HG03280 (cell line): ENCODE measurements around the gene KIFC1.

Experiments used
- ATAC-seq: cut with Tn5 transposase; IDR thresholded peaks from one replicate; pipeline ENCODE4 v1.9.1; 2021; ENCODE audit warnings: mild to moderate bottlenecking, moderate library complexity; ENCODE audit not compliant: unreplicated experiment

Gene KIFC1

DNA sequence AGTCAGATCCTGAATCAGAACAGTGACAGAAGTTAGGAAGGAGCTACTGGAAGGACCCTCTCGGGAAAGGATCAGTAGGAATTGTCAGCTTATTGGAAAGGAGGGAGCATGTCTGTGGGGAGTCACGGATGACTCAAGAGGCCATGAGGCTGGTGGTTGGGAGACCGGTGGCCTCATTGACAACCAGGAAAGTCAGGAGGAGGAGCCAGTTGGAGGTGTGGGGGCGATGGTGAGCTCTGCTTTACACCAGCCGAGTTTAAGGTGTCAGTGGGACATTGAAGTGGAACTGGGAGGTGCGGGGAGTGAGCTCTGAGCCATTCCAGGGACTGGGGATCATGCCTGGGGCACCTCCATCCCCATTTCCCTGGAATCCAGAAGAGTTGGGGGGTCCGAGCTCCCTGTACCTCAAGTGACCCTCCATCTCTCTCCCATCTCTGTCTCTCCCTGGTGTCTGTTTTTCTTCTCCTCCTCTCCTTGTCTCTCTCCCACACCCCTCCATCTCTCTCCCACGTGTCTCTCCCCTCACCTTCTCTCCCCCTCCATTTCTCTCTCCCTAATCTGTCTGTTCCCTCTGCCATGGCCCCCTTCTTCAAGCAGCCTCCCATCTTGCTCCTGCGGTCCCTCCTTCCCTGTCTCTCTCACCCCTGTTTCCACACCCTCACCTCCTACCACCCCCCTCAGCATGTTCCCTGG lies 48.5 kb downstream of the KIFC1 start:
- ATAC-seq, result no peak

DNA sequence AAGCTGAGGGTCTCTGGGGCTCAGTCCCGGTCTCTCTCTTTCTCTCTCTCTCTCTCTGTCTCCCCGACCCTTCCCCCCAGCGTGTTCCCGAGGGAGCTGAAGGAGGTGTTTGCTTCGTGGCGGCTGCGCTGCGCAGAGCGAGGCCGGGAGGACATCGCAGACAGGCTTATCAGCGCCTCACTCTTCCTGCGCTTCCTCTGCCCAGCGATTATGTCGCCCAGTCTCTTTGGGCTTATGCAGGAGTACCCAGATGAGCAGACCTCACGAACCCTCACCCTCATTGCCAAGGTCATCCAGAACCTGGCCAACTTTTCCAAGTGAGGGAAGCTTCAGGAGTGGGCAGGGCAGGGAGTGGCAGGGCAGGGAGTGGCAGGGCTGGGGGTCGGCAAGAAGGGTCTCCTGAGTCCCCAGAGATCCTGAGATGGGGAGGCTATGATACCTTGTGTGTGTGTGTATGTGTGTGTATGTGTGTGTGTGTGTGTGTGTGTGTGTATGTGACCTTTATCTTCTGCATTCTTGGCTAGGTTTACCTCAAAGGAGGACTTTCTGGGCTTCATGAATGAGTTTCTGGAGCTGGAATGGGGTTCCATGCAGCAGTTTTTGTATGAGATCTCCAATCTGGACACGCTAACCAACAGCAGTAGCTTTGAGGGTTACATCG lies 49.2 kb downstream of the KIFC1 start:
- ATAC-seq, result no peak

DNA sequence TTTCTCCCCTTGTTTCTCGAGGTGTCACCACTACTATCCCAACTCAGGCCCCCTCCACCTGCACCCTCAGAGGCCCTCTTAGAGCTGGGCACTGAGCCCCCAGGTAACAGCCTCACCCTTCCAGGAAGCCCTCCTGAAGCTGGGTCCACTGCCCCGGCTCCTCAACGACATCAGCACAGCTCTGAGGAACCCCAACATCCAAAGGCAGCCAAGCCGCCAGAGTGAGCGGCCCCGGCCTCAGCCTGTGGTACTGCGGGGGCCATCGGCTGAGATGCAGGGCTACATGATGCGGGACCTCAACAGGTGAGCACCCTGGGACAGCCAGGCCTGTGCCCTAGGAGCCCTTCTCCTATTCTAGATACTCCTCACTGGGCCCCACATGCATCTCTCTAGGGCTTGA lies 49.8 kb downstream of the KIFC1 start:
- no peak for ATAC-seq

DNA sequence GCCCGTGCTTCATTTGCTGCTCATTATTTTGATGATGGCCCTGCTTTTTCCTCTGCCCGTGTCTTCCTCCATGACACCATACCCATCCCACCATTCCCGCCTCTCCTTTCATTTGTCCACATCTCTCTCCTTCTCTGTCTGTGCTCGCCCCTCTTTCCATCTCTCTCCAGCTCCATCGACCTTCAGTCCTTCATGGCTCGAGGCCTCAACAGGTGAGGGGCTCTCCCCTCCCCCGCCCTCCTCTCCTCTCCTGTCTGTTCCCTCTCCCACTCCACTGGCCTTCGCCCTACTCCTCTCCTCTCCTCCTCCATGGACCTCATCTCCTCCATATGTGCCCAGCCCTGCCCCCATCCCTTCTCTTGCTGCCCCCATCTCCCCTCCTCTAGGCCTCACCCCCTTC lies 50.7 kb downstream of the KIFC1 start:
- no peak for ATAC-seq

DNA sequence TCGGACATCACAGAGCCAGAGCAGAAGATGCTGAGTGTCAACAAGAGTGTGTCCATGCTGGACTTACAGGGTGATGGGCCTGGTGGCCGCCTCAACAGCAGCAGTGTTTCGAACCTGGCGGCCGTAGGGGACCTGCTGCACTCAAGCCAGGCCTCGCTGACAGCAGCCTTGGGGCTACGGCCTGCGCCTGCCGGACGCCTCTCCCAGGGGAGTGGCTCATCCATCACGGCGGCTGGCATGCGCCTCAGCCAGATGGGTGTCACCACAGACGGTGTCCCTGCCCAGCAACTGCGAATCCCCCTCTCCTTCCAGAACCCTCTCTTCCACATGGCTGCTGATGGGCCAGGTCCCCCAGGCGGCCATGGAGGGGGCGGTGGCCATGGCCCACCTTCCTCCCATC lies 51.4 kb downstream of the KIFC1 start:
- ATAC-seq, result no peak

DNA sequence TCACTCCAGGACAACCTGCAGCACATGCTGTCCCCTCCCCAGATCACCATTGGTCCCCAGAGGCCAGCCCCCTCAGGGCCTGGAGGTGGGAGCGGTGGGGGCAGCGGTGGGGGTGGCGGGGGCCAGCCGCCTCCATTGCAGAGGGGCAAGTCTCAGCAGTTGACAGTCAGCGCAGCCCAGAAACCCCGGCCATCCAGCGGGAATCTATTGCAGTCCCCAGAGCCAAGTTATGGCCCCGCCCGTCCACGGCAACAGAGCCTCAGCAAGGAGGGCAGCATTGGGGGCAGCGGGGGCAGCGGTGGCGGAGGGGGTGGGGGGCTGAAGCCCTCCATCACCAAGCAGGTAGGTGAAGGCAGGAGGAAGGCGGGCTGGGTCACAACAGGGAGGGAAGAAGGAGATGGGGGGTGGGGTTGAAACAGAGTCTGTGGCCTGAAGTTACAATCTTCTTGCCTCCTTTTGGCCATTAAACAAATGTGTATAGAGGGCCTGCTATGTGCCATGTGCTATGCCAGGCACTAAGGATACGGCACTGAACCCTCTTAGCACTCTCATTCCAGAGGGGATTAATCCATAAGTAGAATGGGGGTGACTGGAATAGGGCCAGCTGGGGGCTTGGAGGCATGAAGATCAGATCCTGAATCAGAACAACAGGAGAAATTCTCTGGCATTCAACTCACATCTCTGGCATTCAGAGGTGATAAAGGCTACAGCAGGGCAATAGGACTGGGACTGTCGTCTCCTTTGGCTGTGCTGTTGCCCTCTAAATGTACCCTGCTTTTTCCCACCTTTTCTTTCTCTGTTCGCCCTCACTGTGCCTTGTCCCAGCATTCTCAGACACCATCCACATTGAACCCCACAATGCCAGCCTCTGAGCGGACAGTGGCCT lies 52.2 kb downstream of the KIFC1 start:
- ATAC-seq, result no peak

DNA sequence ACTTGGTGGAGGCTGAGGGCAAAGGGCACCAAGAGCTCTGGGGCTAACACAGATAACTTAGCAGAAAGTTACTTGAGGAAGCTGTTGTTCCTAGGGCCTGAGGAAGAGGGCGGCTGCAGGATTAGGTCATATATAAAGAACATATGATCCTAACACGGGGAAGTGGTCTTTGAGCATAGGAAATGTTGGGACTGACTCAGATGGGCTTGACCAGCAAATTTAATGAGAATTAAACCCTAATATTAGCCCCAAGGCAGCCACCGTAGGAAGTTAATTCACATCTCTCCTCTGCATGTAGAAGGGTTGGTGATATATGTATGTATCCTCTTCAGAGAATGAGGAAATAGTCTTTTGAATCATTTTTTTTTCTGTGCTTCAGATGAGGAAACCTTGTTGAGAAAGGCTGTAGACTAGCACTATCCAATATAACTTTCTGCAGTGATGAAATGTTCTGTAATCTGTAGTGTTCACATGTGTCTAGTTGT lies 53.5 kb downstream of the KIFC1 start:
- ATAC-seq, result no peak

DNA sequence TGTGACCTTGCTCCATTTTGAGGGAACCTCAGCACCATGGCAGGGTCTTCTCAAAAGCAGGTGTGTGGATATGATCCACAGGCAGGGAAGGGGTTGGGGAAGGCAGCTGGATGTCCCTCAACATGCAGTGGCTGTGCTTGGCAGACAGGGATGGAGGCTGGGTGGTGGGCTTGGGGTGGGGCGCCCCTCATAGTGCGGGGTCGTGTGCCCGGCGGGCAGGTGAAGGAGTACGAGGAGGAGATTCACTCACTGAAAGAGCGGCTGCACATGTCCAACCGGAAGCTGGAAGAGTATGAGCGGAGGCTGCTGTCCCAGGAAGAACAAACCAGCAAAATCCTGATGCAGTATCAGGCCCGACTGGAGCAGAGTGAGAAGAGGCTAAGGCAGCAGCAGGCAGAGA lies 54.7 kb downstream of the KIFC1 start:
- no peak for ATAC-seq

DNA sequence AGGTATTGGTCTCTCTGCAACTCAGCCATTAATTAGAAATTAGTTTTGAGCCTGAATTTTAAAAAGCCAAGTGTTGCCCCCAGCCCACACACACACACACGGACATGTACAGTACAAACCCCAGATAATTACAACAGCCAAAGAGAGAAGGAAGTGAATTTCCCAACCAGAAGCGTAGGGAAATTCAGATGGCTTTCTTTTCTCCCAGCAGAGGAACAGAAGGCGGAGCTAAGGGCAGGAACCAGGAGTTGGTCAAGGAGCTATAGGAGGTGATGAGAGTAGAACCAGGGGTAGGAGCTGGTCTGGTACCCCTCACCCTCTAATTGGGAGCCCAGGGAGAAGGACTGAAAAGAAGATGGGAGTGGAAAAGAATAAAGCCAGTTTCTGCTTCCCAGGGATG lies 58.8 kb downstream of the KIFC1 start:
- no peak for ATAC-seq

DNA sequence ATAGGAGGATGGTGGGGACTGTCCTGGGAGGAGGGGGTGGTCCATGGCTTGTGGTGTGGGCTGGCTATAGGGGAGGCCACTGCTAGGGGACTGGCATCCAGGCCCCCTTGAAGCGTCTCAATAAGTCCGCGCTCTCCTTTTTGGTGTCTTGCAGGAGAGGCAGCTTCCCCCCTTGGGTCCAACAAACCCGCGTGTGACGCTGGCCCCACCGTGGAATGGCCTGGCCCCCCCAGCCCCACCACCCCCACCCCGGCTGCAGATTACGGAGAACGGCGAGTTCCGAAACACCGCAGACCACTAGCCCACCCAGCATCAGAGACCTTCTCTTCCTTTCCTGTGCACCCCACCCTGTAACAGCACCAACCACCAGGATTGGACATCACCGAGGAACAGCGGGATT lies 60.0 kb downstream of the KIFC1 start:
- no peak for ATAC-seq

DNA sequence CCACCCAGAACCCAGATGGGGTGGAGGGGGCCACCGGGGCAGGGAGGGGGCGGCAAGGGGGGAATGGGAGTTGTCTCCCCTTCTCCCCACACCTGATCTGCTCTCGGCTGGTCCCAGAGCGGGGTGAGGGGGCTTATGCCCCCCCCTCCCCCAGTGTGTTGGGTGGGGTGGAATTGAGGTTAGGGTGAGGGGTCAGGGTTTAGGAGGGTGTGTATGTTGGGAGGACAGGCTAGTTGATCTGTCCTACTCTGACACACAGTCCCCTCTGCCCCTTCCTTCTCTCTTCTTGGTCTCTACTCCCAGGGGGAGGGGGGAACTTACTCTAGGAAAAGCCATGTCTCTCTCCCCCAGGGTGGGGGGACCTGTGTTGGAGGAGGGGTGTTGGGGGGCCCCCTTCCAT lies 60.9 kb downstream of the KIFC1 start:
- ATAC-seq, result no peak

DNA sequence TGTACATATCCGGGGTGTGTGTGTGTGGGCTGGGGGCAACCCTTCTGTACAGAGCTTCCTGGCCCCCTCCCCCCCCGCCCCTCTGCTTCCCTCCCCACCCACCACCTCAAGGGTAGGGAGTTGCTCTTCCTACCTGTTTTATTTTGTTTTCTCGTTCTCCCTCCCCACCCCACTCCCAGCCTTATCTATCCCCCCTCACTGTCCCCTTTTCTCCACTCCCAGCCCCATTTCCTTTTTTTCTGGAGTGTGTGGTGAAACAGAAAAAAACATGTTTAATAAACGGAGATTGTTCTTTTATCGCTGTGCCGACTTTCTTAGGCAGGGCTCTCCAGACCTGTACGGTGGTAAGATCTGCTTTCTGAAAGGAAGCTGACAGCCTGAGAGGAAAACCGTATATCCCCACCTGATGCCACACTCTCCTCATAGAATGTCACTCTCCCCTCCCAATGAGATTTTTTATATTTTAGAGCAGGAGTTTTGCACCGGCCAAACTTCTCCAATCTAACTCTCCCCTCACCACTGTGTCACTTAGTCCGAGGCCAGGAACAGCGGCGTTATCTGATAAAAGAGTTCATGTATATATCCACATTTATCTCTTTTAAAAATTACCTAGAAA lies 61.9 kb downstream of the KIFC1 start:
- no peak for ATAC-seq

DNA sequence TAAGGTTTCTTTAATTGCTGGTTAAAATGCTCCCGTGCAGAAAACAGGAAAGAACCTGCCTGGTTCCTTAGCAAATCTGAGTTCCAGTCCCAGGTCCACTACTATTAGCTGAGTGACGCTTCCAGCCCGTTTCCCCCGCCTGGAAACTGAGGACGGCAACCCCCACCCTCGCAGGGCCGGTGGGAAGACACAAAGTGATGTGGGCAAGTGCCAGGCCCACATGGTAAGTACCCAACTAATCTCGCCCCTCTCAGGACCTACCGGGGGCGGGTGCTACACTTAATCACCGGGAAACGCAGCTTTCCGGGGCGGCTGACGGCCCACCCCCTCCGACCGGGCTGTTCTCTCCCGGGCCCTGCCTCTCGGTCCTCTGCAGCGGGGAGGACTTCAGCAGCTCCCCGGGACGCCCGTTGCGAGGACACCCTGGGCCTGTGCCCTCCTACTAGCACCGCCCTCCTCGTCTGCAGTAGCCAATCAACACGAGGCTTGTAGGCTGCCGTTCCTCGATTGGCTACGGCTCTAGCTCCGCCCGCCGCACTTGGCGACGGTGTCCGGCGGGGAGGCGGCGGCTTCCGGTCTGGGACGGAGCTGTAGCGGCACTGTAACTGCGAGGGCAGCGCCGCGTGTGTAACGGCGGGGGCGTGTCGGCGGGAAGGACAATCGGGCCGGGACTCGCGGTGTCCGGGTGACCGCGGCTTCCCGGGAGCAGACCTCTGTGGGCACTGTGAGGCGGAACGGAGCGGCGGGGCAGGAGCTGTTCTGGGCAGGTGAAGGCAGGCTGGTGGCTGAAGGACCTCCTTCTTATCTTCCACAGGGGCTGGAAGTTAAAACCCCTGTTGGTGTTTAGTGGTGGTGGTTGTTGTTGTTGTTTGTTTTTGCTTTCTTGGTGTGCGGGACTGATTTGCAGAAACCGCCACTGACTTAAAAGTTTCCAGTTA lies 62.7 kb downstream of the KIFC1 start, which contains the start of gene ZBTB9:
TSS of gene ZBTB9 (plus strand) at position 568 of the 938 bp plus-strand sequence. CDS start 525 bp downstream, outside the sequence.
- peak; percentile 97 for ATAC-seq

DNA sequence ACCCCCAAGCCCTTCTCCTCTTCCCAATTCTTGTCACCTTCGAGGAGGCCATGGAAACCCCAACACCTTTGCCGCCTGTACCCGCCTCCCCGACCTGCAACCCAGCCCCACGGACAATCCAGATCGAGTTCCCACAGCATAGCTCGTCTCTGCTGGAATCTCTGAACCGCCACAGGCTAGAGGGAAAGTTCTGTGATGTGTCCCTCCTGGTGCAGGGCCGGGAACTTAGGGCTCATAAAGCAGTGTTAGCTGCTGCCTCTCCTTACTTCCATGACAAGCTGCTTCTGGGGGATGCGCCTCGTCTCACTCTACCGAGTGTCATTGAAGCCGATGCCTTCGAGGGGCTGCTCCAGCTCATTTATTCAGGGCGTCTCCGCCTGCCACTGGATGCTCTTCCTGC lies 63.4 kb downstream of the KIFC1 start:
- ATAC-seq, result no peak

DNA sequence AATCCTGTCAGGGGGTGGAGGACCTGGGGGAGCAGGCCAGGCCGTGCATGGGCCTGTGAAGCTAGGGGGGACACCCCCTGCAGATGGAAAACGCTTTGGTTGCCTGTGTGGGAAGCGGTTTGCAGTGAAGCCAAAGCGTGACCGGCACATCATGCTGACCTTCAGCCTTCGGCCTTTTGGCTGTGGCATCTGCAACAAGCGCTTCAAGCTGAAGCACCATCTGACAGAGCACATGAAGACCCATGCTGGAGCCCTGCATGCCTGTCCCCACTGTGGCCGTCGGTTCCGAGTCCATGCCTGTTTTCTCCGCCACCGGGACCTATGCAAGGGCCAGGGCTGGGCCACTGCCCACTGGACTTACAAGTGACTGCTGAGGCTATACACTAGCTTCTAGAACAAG lies 64.5 kb downstream of the KIFC1 start:
- no peak for ATAC-seq

DNA sequence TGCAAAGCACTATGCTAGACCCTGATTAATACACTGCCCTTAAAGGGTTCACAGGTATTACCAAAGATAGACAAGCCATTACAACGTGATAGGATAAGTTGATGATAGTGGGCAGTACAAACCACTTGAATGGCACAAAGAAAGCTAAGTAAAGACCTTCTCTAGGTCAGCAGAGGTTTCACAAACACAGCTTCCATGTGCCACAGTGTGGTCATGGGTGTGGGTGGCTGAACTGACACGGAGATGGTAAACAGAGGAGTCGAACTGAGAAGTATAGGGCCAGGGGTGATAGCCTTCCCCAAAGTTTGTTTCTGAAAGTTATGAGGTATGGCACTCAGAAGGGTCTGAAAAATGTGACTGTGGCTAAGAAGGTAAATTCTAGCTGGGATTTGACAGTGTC lies 67.1 kb downstream of the KIFC1 start:
- no peak for ATAC-seq

DNA sequence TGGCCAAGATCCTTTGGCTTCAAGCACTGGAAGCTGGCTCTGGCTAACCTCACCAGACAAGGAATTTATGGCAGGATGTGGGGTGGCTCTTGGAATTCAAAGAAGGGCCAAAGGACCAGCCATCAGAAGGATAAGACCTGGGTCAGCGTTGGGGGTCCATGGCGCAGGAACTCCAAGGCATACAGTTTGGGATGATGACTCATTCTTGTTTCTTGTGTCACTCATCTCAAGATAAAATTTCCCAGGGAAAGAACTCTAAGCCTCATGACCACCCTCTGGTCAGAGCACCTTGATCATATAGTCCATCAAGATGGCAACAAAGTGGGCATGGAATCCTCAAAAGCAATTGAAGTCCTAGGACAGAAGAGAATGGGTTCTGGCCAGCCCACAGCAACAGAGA lies 67.6 kb downstream of the KIFC1 start:
- no peak for ATAC-seq
